ENCODE measurements around the gene TRAF3IP3. TPM values are rescaled to one million over a fixed set of nuclear protein-coding genes. Genes with fewer than 3 reads are reported as not detected.

TRAF3IP3 gene
- total RNA-seq, 2 donors from 2014 or later, result 3.6 to 4.7 TPM

- H3K36me3 ChIP-seq (replicated peaks in 1 of 2; ENCODE audit: insufficient read depth in 1 of 2, low read depth in 2 of 2), result no peaks in the 10 kb centered on the region
- no peak for DNase-seq
- 62 to 67% methylated on average over 3 of the region's 3 CpGs for WGBS, 2 donors
- no peak for TF ChIP-seq POLR2A (IDR thresholded peaks at IDR 0.05)
- no peaks in the 10 kb centered on the region for H3K4me1 ChIP-seq
- intact Hi-C loops (cut with DNase I), result no loop called here
- H3K4me3 ChIP-seq, result no peak overlapping the region
- no peaks in the 10 kb centered on the region for H3K27me3 ChIP-seq
- no peaks in the 10 kb centered on the region for H3K9me3 ChIP-seq
- H3K27ac ChIP-seq, result no peak overlapping the region
- ATAC-seq, result no peak
Measured at GRCh38 chr1:209816923-209817322, 61.1 kb downstream of the TRAF3IP3 start.

DNA sequence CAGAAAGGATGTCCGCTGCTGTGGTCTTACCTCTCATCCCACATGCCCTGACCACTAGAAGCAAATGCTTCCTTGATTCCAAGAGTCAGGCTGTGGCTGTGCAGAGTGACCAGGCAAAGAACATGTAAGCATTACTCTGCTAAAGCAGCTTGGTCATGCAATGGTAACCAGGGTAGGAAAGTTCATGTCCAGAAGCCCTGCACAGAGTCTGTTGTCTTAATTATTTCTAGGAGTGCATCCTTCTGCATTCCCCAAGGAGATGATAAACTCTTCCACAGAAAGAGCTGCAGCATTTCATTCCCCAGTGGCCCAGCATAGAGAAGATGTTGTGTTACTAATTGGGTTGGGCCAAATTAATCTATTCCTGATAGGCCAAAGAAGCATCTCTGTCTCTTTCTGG lies 61.8 kb downstream of the TRAF3IP3 start:
- WGBS, 2 donors, result 87 to 100% methylated on average over 1 of the region's 1 CpG
- TF ChIP-seq, protein P1, sequence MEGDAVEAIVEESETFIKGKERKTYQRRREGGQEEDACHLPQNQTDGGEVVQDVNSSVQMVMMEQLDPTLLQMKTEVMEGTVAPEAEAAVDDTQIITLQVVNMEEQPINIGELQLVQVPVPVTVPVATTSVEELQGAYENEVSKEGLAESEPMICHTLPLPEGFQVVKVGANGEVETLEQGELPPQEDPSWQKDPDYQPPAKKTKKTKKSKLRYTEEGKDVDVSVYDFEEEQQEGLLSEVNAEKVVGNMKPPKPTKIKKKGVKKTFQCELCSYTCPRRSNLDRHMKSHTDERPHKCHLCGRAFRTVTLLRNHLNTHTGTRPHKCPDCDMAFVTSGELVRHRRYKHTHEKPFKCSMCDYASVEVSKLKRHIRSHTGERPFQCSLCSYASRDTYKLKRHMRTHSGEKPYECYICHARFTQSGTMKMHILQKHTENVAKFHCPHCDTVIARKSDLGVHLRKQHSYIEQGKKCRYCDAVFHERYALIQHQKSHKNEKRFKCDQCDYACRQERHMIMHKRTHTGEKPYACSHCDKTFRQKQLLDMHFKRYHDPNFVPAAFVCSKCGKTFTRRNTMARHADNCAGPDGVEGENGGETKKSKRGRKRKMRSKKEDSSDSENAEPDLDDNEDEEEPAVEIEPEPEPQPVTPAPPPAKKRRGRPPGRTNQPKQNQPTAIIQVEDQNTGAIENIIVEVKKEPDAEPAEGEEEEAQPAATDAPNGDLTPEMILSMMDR (IDR thresholded peaks at IDR 0.05), result no peak
- Histone ChIP-seq H3K36me3 (replicated peaks in 1 of 2; ENCODE audit: insufficient read depth in 1 of 2, low read depth in 2 of 2) (no peaks in the 10 kb centered on the region), H3K9me3 (no peaks in the 10 kb centered on the region), H3K27me3 (no peaks in the 10 kb centered on the region), H3K4me3 (no peak overlapping the region), H3K4me1 (peaks cover under 1% of the 10 kb centered on the region), H3K27ac (no peak overlapping the region)
- intact Hi-C loops (cut with DNase I), result no loop called here
- DNase-seq, result no peak
- ATAC-seq, result no peak

DNA sequence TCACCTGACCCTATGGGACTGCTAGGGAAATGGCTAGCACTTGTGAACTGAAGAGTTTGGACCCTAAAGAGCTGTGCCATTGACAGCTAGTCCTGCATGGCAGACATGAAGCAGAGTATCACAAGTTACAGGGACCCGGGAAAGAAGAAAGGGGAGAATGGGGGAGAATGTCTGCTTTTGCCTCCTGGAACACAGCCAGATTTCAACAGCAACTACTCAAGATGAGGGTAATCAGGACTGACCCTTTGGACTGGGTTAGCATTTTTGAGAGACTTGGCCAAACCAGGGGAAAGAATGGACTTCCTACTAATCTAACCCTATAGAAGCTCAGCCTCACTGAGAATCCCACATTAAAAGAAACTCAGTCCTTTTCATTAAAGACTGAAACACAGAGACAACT lies 63.2 kb downstream of the TRAF3IP3 start:
- H3K4me1 ChIP-seq, result peaks cover 4% of the 10 kb centered on the region
- no peak for ATAC-seq
- WGBS, 2 donors, result 16 to 43% methylated on average over 1 of the region's 1 CpG
- intact Hi-C loops (cut with DNase I), result no loop called here
- H3K4me3 ChIP-seq, result no peak overlapping the region
- H3K27me3 ChIP-seq, result no peaks in the 10 kb centered on the region
- DNase-seq, result no peak
- no peaks in the 10 kb centered on the region for H3K36me3 ChIP-seq (replicated peaks in 1 of 2; ENCODE audit: insufficient read depth in 1 of 2, low read depth in 2 of 2)
- TF ChIP-seq POLR2A (IDR thresholded peaks at IDR 0.05), result no peak
- TF ChIP-seq, protein P1 (IDR thresholded peaks at IDR 0.05), result no peak
- no peaks in the 10 kb centered on the region for H3K9me3 ChIP-seq
- H3K27ac ChIP-seq, result no peak overlapping the region

DNA sequence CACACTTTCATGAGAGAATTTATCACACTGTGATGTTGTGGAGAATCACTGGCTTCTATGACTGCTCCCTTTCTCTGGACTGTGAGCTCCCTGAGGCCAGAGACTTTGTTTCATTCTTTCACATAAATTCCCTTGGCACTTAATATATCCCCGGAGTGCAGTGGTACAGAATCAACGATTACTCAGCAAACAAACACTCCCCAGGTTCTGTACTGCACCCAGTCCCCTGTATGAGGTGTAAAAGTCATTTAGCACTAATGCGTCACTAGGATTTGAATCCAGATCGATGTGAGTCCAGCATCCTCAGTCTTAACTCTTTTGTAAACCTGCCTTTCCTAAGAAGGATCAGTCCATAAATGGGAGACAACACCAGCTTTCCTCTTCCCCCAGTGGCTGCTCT lies 65.1 kb downstream of the TRAF3IP3 start:
- Histone ChIP-seq H3K36me3 (replicated peaks in 1 of 2; ENCODE audit: insufficient read depth in 1 of 2, low read depth in 2 of 2) (no peaks in the 10 kb centered on the region), H3K4me3 (no peak overlapping the region), H3K9me3 (no peaks in the 10 kb centered on the region), H3K27ac (no peak overlapping the region), H3K27me3 (no peaks in the 10 kb centered on the region), H3K4me1 (peaks cover 4% of the 10 kb centered on the region)
- intact Hi-C loops (cut with DNase I), result no loop called here
- no peak for ATAC-seq
- 40 to 50% methylated on average over 4 of the region's 4 CpGs for WGBS, 2 donors
- DNase-seq, result no peak
- TF ChIP-seq, protein P1 (IDR thresholded peaks at IDR 0.05), result no peak
- no peak for TF ChIP-seq POLR2A (IDR thresholded peaks at IDR 0.05)

DNA sequence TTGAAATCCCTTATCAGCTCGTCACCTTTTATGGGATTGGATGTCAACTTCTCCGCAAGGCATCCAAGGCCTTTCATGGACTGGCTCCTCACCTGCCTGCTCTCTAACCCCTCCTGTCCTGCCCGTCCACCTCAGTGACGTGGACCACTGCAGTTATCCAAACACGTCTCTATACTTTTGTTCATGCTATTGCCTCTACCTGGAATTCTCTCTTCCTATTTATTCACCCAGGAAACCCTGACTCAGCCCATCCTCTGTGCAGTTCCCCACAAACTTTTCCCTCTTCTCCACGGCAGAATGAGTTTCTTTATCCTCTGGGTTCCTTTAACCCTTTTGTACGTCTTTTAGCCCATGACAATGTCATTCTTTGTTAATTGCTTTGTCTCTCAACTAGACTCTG lies 66.9 kb downstream of the TRAF3IP3 start:
- intact Hi-C loops (cut with DNase I), result no loop called here
- H3K9me3 ChIP-seq, result no peaks in the 10 kb centered on the region
- TF ChIP-seq, protein P1 (IDR thresholded peaks at IDR 0.05), result no peak
- no peak for TF ChIP-seq POLR2A (IDR thresholded peaks at IDR 0.05)
- no peak overlapping the region for H3K27ac ChIP-seq
- H3K4me1 ChIP-seq, result peaks cover 4% of the 10 kb centered on the region
- DNase-seq, result no peak
- no peaks in the 10 kb centered on the region for H3K36me3 ChIP-seq (replicated peaks in 1 of 2; ENCODE audit: insufficient read depth in 1 of 2, low read depth in 2 of 2)
- no peak for ATAC-seq
- WGBS, 2 donors, result 35 to 41% methylated on average over 7 of the region's 7 CpGs
- H3K4me3 ChIP-seq, result no peak overlapping the region
- no peaks in the 10 kb centered on the region for H3K27me3 ChIP-seq

All from body of pancreas (tissue), 4 donors.